GM21515 (cell line): ENCODE data around the gene BANF2.
A peak's percentile ranks its signal among the peaks of the same experiment; 100 is the strongest.

Experiments used
- ATAC-seq: cut with Tn5 transposase; IDR thresholded peaks from one replicate; pipeline ENCODE4 v1.9.1; 2021; ENCODE audit not compliant: unreplicated experiment

The BANF2 gene

GRCh38 chr20:17663486-17663885 is 36.3 kb upstream of the BANF2 start:
- ATAC-seq, result no peak

GRCh38 chr20:17664025-17664633 is 35.6 kb upstream of the BANF2 start:
- no peak for ATAC-seq

DNA sequence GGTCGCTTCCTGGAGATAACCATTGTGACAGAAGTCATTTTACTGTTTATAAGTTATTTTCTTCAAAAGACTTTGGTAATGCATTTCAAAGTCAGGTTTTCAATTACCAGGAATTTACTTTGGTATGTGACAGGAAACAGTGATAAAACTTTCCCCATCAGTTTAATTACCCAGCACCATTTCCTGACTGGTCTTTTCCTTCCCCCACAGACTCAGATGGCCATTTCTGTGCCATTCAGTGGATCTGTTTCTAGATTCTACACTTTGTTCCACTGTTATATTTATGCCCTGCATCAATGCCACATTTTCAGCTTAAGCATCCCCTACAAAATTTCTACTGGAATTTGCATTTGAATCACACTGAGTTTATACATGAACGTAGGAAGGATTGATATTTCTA is 34.0 kb upstream of the BANF2 start:
- no peak for ATAC-seq

DNA sequence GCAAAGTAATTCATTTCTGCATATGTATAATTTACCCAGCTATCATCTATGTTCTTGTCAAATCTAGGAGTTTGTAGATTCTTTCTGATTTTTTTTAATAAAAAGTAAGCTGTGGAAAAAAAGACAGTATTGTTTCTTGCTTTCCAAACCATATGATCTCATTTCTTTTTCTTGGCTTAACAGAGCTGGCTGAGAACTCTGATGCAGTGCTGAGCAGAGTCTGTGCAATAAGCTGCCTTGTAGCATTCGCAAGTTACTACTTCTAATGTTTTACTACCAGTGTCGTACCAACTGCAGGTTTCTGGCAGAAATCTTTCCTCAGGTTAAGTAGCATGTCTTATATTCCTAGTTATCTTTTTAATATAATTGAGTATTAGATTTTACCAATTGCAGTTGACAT is 33.3 kb upstream of the BANF2 start:
- no peak for ATAC-seq

GRCh38 chr20:17667445-17667844 is 32.3 kb upstream of the BANF2 start:
- ATAC-seq, result no peak

DNA sequence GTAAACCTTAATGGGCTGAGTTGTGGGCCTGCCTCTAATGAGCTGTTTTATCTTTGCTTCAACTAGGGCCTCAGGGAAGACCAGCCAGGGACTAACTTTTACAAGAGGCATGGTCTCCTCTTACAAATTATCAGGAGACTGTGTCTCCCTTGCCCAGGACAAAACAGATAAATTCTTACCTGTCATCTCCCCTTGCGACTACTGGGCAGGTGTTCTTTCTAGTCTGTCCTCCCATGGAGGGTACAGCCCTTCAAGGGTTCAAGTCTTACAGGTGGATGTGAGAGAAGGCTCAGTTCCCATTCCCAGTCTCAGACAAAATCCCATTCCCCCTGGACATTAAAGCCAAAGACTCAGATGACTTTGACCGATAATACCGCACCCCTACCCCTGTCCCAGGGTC is 31.3 kb upstream of the BANF2 start:
- no peak for ATAC-seq

DNA sequence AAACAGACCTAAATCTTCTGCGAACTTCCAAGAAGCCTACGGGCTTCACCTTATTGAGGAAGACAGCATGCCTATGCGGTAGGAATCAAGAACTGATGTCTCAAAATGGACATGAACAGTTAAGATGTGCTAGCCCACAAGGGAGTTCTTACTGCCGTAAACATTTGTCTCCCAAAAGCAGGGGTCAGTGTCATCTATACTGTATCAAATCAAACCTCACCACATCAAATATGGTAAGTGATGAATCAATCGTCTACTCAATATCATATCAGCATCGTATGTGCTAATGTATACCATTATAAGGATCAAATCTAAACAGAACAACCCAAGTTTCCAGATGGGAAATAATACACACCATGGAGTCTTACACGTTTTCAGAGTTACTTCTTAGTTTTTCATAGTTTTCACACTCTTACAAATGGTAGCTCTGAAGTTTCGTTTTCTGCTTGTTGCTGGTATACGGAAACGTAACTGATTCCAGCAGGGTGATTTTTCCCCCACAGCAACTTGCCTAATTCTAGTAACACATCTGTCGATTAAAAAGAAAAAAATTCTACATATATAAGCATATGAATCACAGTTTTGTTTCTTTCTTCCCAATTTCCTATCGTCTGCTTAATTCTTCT is 30.3 kb upstream of the BANF2 start:
- ATAC-seq, result no peak

GRCh38 chr20:17671011-17671410 is 28.8 kb upstream of the BANF2 start:
- no peak for ATAC-seq

GRCh38 chr20:17671565-17671964 is 28.2 kb upstream of the BANF2 start:
- ATAC-seq, result no peak

GRCh38 chr20:17673084-17673483 is 26.7 kb upstream of the BANF2 start:
- ATAC-seq, result no peak

DNA sequence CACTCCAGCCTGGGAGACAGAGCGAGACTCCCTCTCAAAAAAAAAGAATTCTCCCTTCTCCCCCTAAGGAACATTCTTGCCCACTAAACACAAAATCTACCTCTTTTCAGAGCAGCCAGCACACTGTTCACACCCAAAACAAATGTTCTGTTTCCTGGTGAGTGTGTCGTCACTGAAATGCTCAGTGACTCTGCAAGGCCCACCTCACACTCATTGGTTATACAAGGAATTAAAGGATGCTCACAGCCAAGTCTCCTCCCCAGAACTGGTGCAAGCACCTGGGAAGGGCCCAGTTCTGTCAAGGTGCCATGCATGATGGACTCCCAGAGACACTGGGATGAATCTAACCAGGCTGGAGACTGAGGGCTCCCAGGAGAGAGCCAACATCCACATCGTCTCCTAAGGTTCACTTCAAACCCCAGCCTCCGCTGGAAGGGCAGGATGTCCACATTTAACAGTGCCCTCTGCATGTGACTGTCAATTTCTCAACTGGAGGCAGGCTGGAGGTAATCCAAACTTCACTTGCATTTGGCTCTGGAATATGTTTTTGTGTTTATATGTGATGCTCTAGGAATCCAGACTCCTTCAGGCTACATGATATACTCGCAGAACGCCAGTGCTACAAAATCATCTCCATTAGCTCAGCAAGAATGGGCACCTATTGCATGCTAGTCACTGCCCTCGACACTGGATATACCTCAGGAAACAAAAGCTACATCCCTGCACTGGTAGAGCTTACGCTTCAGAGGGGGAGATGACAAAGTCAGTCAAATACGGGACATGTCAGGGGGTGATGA is 24.8 kb upstream of the BANF2 start:
- ATAC-seq, result no peak

- no peak for ATAC-seq
These were observed 24.0 kb upstream of the BANF2 start for GRCh38 chr20:17675519-17676377.

- no peak for ATAC-seq
These were observed 23.4 kb upstream of the BANF2 start for GRCh38 chr20:17676378-17676759.

- no peak for ATAC-seq
These were observed 22.8 kb upstream of the BANF2 start for GRCh38 chr20:17676942-17677341.

GRCh38 chr20:17678295-17678694 is 21.5 kb upstream of the BANF2 start:
- no peak for ATAC-seq

GRCh38 chr20:17678886-17679285 is 20.9 kb upstream of the BANF2 start:
- ATAC-seq, result no peak

DNA sequence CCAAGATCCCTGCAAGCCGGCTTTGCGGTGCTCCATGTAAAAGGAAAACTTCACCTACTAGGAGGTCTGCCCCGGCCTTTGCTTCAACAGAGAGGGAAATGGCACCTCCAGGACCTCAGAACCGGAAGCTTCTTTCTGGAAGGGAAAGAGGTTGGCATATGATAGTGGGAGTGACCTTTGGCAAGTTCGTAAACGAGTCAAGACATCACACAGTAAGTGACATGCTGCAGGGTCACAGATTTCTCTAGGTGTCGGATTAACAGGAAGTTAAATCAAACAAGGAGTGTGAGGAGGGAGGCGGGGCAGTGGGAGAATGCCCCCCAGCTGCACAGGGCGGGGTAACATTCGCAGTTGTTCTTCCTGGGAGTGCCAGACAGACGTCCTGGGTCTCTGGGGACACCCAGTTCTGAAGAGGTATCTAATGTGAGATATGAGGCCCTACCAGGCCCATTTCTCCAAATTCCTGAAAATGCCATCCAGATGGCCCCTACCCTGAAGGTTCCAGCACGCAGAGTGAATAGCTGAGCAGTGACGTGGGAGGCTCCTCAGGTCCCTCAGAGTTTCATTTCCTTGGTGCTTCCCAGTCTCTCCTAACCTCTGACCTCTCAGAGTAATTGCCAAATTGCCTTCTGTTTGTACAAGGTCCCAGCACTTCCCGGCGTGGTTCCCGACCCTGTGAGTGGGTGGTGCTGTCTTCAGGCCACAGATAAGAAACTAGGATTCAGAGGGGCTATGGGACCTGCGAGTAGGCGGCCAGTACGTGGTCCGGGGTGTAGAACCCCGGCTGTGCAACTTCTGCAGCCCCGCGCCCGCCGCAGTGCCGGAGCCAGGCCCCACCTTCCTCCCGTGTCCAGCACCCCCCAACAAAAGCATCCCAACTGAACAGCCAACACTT is 19.6 kb upstream of the BANF2 start:
- ATAC-seq, result no peak

DNA sequence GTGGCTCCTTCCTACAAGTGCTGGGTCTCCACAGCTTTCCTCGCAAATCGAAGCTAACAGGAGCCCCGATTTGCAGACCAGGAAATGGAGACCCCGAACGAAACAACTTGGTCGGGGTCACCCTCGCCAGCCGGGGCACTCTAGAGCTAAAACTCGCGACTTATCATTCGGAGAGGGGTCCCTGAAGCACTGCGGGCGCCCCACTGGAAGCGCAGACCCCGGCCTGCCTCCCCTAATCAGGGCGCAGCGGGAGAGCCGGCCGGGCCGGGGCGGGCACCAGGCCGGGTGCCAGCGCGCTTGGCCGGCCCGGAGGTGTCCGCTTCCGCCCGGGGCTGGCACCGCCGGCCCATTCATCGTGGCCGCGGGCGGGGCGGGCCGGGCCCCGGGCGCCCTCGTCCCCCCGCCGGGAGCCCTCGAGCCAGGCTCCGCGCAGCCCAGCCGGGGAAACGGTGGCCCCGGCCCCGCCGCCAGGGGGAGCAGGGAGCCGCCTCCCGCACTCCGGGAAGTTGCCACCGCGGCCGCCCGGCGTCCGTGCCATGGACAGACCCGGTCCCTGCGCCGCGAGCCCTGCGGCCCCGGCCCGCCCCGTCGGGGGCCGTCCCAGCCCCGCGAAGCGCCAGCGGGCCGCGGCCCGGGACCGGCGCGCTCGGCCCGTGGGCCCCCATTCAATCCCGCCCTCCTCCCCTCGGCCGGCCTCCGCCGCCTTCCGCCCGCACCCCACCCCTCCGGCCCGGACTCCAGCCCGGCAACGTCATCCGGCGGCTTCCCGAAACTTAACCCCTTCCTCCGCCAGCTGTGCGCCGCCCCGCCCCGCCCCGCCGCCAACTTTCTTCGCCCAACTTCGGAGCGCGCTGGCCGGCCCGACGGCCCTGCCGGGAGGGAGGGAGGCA is 18.7 kb upstream of the BANF2 start:
- peak; percentile 47 for ATAC-seq

DNA sequence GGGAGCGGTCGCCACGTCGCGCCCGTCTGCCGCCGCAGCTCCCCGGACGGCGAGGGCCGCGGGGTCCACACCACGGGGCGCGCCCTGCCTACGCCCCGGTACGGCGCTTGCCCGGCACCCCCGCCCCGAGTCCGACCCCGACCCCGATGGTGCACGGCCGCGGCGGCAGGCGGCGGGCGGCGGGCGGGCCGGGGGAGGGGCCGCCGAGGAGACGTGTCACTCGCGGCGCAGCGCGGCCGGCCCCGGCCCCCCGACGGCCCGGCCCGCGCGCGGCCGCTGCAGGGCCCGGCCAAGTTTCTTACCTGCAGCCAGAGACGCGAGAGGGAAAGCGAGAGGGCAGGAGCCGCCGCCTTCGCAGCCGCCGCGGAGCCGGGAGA is 18.1 kb upstream of the BANF2 start:
- ATAC-seq, result peak; percentile 10
